HG03064 (cell line): ENCODE data around the gene SEMA6B.
"Not testable (repeated sequence)": the region's sequence is repeated elsewhere in the genome, so short reads cannot be mapped to it uniquely, and the experiment has no call there.

Source experiments
- ATAC-seq: cut with Tn5 transposase; IDR thresholded peaks from one replicate; pipeline ENCODE4 v1.9.1; 2021; ENCODE audit warnings: low read depth; ENCODE audit not compliant: unreplicated experiment

The SEMA6B gene

GRCh38 chr19:4528843-4529242 lies 30.6 kb downstream of the SEMA6B start:
- ATAC-seq: no peak

GRCh38 chr19:4527377-4527776 lies 32.1 kb downstream of the SEMA6B start:
- ATAC-seq: not testable (repeated sequence)

GRCh38 chr19:4525563-4526002 lies 33.9 kb downstream of the SEMA6B start:
- no peak for ATAC-seq

GRCh38 chr19:4524808-4525562 lies 34.5 kb downstream of the SEMA6B start:
- no peak for ATAC-seq

- ATAC-seq: no peak
Measured at GRCh38 chr19:4523306-4524110, 36.0 kb downstream of the SEMA6B start.

- no peak for ATAC-seq
Measured at GRCh38 chr19:4522291-4523002, 37.0 kb downstream of the SEMA6B start.

- ATAC-seq: no peak
Measured at GRCh38 chr19:4521888-4522242, 37.6 kb downstream of the SEMA6B start.

GRCh38 chr19:4521170-4521887 lies 38.2 kb downstream of the SEMA6B start:
- ATAC-seq: no peak

GRCh38 chr19:4519521-4520277 lies 39.8 kb downstream of the SEMA6B start:
- no peak for ATAC-seq

- no peak for ATAC-seq
Measured at GRCh38 chr19:4519172-4519496, 40.4 kb downstream of the SEMA6B start.

GRCh38 chr19:4518345-4519171 lies 40.9 kb downstream of the SEMA6B start, which contains the start of gene PLIN4:
PLIN4 (minus strand) TSS chr19:4518486; CDS start chr19:4518272, 214 bp downstream.
- ATAC-seq: no peak

- ATAC-seq: no peak
Measured at GRCh38 chr19:4517451-4518057, 41.9 kb downstream of the SEMA6B start.

GRCh38 chr19:4516939-4517300 lies 42.6 kb downstream of the SEMA6B start:
- ATAC-seq: no peak

GRCh38 chr19:4516199-4516938 lies 43.1 kb downstream of the SEMA6B start:
- no peak for ATAC-seq

GRCh38 chr19:4515732-4516131 lies 43.8 kb downstream of the SEMA6B start:
- ATAC-seq: no peak

GRCh38 chr19:4513248-4513647 lies 46.2 kb downstream of the SEMA6B start:
- no peak for ATAC-seq

GRCh38 chr19:4512070-4512469 lies 47.4 kb downstream of the SEMA6B start:
- ATAC-seq: no peak
